MM.1S (cell line): ENCODE data around the gene ACVR1.

ENCODE experiments used
- DNase-seq: peaks from one replicate; pipeline ENCODE4 v3.0.0-alpha.2; 2015
- H2AFZ ChIP-seq: fragments of 300-600 bp; sonication (generic); 2 replicates; pipeline ENCODE4 v1.6.0; 2016; ENCODE audit warnings: antibody characterized with exemption, low read length
- H3F3A ChIP-seq: fragments of 300-600 bp; sonication (generic); 2 replicates; pipeline ENCODE4 v1.6.1; 2016; ENCODE audit warnings: mild to moderate bottlenecking, antibody characterized with exemption, low read length, moderate library complexity, mixed read lengths; ENCODE audit not compliant: insufficient read depth
- H3K27ac ChIP-seq: fragments of 300-600 bp; sonication (generic); 2 replicates; pipeline ENCODE4 v1.5.1; 2016; ENCODE audit warnings: mild to moderate bottlenecking, low read length
- H3K27me3 ChIP-seq: fragments of 300-600 bp; sonication (generic); replicated peaks from 2 replicates; pipeline ENCODE4 v1.6.0; 2016; ENCODE audit warnings: low read length; ENCODE audit not compliant: insufficient read depth
- H3K36me3 ChIP-seq: fragments of 300-600 bp; sonication (generic); replicated peaks from 2 replicates; pipeline ENCODE4 v1.6.1; 2016; ENCODE audit warnings: mild to moderate bottlenecking, low read length, mixed read lengths; ENCODE audit not compliant: insufficient read depth
- H3K4me1 ChIP-seq: fragments of 300-600 bp; sonication (generic); 2 replicates; pipeline ENCODE4 v1.6.1; 2016; ENCODE audit warnings: low read length, mixed read lengths
- H3K4me2 ChIP-seq: fragments of 300-600 bp; sonication (generic); 2 replicates; pipeline ENCODE4 v1.6.0; 2016; ENCODE audit warnings: low read depth, low read length
- H3K4me3 ChIP-seq: fragments of 300-600 bp; sonication (generic); 2 replicates; pipeline ENCODE4 v1.5.1; 2016; ENCODE audit warnings: low read length, mixed read lengths
- H3K79me2 ChIP-seq: fragments of 300-600 bp; sonication (generic); 2 replicates; pipeline ENCODE4 v1.6.1; 2016; ENCODE audit warnings: mixed run types, low read length, mixed read lengths
- H3K9ac ChIP-seq: fragments of 300-600 bp; sonication (generic); 2 replicates; pipeline ENCODE4 v1.6.1; 2016; ENCODE audit warnings: low read length, mixed read lengths
- H3K9me2 ChIP-seq: fragments of 300-600 bp; sonication (generic); replicated peaks from 2 replicates; pipeline ENCODE4 v1.6.1; 2016; ENCODE audit warnings: mild to moderate bottlenecking, low read length, mixed read lengths; ENCODE audit not compliant: insufficient read depth
- H3K9me3 ChIP-seq: fragments of 300-600 bp; sonication (generic); replicated peaks from 2 replicates; pipeline ENCODE4 v1.6.1; 2016; ENCODE audit warnings: mild to moderate bottlenecking, low read length, mixed read lengths; ENCODE audit not compliant: insufficient read depth
- H4K20me1 ChIP-seq: fragments of 300-600 bp; sonication (generic); 2 replicates; pipeline ENCODE4 v1.6.1; 2016; ENCODE audit warnings: mild to moderate bottlenecking, low read length, moderate library complexity, mixed read lengths; ENCODE audit not compliant: insufficient read depth
- EZH2 ChIP-seq: fragments of 300-600 bp; sonication (generic); optimal IDR thresholded peaks from 2 replicates; pipeline ENCODE3; 2017; ENCODE audit warnings: low read depth, mild to moderate bottlenecking, antibody characterized with exemption, low read length, mixed read lengths
- EZH2phosphoT487 ChIP-seq: fragments of 300-600 bp; sonication (generic); IDR thresholded peaks from 2 replicates; pipeline ENCODE4 v1.6.1; 2018; ENCODE audit warnings: antibody characterized with exemption, low read length
- TF ChIP-seq, protein P1 (sequence below): fragments of 300-600 bp; sonication (generic); IDR thresholded peaks from 2 replicates; pipeline ENCODE4 v1.5.1; 2016; ENCODE audit warnings: antibody characterized with exemption, low read length, mixed read lengths

The ACVR1 gene

DNA sequence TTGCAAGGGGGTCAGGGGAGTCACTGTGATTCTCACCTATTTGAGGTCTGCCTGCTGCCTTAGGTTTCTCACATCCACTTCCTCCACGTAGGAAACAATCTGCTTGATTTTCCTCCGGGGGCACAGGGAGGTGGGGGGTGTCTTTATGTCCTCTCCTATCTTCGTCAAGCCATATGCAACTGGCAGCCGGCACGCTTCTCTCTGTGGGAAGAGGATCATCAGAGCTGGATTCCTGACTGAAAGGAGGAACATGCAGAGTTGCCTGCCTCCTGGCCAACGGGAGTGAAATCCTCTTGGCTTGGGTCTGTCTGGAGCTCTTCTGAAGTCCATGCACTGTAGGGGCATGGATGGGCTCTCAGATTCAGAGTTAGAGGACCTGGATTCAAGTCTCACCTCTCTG, 43.1 kb upstream of the ACVR1 start:
- Histone ChIP-seq H4K20me1 (no peaks in the 10 kb centered on the region), H3K4me1 (no peaks in the 10 kb centered on the region), H3K79me2 (no peaks in the 10 kb centered on the region), H3K36me3 (no peaks in the 10 kb centered on the region), H3K27ac (no peak overlapping the region), H3K27me3 (no peaks in the 10 kb centered on the region), H3K9me3 (no peaks in the 10 kb centered on the region), H3K9ac (no peak overlapping the region), H3K4me2 (no peak overlapping the region), H3F3A (no peaks in the 10 kb centered on the region), H2AFZ (no peak overlapping the region), H3K9me2 (no peaks in the 10 kb centered on the region), H3K4me3 (no peak overlapping the region)
- TF ChIP-seq, protein P1, sequence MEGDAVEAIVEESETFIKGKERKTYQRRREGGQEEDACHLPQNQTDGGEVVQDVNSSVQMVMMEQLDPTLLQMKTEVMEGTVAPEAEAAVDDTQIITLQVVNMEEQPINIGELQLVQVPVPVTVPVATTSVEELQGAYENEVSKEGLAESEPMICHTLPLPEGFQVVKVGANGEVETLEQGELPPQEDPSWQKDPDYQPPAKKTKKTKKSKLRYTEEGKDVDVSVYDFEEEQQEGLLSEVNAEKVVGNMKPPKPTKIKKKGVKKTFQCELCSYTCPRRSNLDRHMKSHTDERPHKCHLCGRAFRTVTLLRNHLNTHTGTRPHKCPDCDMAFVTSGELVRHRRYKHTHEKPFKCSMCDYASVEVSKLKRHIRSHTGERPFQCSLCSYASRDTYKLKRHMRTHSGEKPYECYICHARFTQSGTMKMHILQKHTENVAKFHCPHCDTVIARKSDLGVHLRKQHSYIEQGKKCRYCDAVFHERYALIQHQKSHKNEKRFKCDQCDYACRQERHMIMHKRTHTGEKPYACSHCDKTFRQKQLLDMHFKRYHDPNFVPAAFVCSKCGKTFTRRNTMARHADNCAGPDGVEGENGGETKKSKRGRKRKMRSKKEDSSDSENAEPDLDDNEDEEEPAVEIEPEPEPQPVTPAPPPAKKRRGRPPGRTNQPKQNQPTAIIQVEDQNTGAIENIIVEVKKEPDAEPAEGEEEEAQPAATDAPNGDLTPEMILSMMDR: no peak
- TF ChIP-seq EZH2phosphoT487 (no peak), EZH2 (no peak)
- no peak for DNase-seq

DNA sequence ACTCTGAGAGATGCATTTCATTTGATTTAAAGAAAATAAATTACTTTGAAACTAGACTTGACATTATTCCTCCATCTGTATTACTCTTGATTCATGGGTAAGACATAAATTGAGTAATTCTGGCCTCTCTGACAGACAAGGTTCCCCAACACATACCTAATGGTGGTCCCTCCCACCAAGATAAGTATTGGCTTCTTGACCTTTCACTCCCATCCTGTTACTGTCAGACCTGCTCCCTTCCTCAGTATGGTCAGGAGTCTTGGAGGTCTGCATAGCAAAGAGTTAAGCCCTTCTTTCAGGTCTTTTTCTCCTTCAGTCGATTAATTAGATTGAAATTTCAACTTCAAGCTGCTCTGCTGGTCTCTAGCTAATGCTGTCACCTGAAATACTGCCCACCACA, 42.2 kb upstream of the ACVR1 start:
- Histone ChIP-seq H3K9ac (no peak overlapping the region), H3K9me2 (no peaks in the 10 kb centered on the region), H3K4me3 (no peak overlapping the region), H4K20me1 (no peaks in the 10 kb centered on the region), H3K79me2 (no peaks in the 10 kb centered on the region), H3K4me2 (no peak overlapping the region), H3K4me1 (no peaks in the 10 kb centered on the region), H2AFZ (no peak overlapping the region), H3F3A (no peaks in the 10 kb centered on the region), H3K27me3 (no peaks in the 10 kb centered on the region), H3K36me3 (no peaks in the 10 kb centered on the region), H3K9me3 (no peaks in the 10 kb centered on the region), H3K27ac (no peak overlapping the region)
- no peak for TF ChIP-seq EZH2
- TF ChIP-seq, protein P1: no peak
- no peak for TF ChIP-seq EZH2phosphoT487
- no peak for DNase-seq

DNA sequence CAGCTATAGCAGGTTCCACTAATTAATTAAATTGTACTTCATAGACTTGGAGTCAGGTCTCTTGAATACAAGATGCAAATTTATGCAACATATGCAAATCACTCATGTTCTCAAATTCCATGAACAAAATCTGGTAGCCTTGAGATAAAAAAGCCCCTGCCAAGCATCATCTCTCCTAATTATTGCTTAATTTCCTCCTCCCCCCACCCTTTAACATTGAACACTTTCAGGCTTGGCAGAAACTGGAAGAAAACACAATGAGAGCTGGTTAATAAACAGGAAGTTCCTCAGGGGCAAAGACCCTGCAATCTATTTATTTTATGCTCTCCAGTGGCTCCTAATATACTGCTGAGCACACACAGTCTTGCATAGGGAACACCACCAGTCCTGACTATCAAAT, 35.6 kb upstream of the ACVR1 start:
- H3K4me2 ChIP-seq: no peak overlapping the region
- DNase-seq: no peak
- no peaks in the 10 kb centered on the region for H3K36me3 ChIP-seq
- H3K27ac ChIP-seq: no peak overlapping the region
- no peak overlapping the region for H3K9ac ChIP-seq
- H3K4me3 ChIP-seq: no peak overlapping the region
- H3K4me1 ChIP-seq: no peaks in the 10 kb centered on the region
- no peaks in the 10 kb centered on the region for H4K20me1 ChIP-seq
- no peaks in the 10 kb centered on the region for H3K27me3 ChIP-seq
- H2AFZ ChIP-seq: no peak overlapping the region
- H3F3A ChIP-seq: no peaks in the 10 kb centered on the region
- TF ChIP-seq EZH2 (no peak), EZH2phosphoT487 (no peak)
- TF ChIP-seq, protein P1: no peak
- no peaks in the 10 kb centered on the region for H3K79me2 ChIP-seq
- H3K9me3 ChIP-seq: no peaks in the 10 kb centered on the region
- H3K9me2 ChIP-seq: no peaks in the 10 kb centered on the region
